Body of pancreas (tissue), 4 donors: ENCODE data around the gene ACLY.

Experiments
- POLR2A ChIP-seq, 3 donors: fragments of 450-650 bp; IDR thresholded peaks; one replicate each; pipeline ENCODE4 v1.6.1; 2016; ENCODE audit warnings: antibody characterized with exemption in 3 of 3, mild to moderate bottlenecking in 2 of 3
- TF ChIP-seq, protein P1 (sequence below), 7 experiments: fragments of 450-650 bp in 4 of 7; fragments of 200-600 bp in 3 of 7; sonication (generic) in 3 of 7; IDR thresholded peaks; one replicate each; pipeline ENCODE4 v1.5.1; 2016 to 2019; ENCODE audit warnings: antibody characterized with exemption in 7 of 7

DNA sequence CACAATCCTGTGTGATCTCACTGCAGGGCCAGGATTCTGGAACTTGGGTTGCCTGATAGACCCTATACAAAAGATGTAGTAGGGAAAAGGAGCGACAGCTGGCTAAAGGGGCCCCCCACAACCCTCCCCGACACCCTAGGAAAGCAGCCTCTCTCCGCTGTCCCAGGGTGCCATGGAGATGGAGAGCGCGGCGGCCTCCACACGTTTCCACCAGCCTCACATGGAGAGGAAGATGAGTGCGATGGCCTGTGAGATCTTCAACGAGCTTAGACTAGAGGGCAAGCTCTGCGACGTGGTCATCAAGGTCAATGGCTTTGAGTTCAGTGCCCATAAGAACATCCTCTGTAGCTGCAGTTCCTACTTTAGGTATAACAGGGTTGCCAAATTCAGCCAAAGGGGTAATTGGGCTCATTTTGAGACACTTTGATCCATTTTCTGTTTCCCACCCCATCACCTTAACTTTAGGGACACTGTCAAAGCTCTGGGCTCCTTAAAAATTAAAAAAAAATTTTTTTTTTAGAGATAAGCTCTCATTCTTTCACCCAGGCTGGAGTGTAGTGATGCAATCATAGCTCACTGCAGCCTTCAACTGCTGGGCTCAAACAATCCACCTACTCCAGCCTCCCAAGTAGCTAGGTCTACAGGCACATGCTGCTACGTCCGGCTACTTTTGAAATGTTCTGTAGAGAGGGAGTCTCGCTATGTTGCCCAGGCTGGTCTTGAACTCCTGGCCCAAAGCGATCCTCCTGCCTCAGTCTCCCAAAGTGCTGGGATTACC, 80.8 kb downstream of the ACLY start, which contains the start of gene KLHL10:
- TF ChIP-seq, protein P1, sequence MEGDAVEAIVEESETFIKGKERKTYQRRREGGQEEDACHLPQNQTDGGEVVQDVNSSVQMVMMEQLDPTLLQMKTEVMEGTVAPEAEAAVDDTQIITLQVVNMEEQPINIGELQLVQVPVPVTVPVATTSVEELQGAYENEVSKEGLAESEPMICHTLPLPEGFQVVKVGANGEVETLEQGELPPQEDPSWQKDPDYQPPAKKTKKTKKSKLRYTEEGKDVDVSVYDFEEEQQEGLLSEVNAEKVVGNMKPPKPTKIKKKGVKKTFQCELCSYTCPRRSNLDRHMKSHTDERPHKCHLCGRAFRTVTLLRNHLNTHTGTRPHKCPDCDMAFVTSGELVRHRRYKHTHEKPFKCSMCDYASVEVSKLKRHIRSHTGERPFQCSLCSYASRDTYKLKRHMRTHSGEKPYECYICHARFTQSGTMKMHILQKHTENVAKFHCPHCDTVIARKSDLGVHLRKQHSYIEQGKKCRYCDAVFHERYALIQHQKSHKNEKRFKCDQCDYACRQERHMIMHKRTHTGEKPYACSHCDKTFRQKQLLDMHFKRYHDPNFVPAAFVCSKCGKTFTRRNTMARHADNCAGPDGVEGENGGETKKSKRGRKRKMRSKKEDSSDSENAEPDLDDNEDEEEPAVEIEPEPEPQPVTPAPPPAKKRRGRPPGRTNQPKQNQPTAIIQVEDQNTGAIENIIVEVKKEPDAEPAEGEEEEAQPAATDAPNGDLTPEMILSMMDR (IDR thresholded peaks at IDR 0.05): no peak
- TF ChIP-seq POLR2A (IDR thresholded peaks at IDR 0.05): no peak
